Esophagus muscularis mucosa (tissue), 4 donors: ENCODE data around the gene CYBC1.

ENCODE experiments used
- EP300 ChIP-seq: sonication (generic); formaldehyde crosslinking; IDR thresholded peaks from one replicate; pipeline ENCODE4 v1.6.1; 2017; ENCODE audit warnings: antibody characterized with exemption
- POLR2A ChIP-seq: fragments of 450-650 bp; IDR thresholded peaks from one replicate; pipeline ENCODE4 v1.6.1; 2017; ENCODE audit warnings: antibody characterized with exemption, moderate library complexity, mild to moderate bottlenecking, low read depth
- POLR2AphosphoS5 ChIP-seq, 2 donors: sonication (generic); formaldehyde crosslinking; IDR thresholded peaks; one replicate each; pipeline ENCODE4 v1.6.1; 2017; ENCODE audit warnings: antibody characterized with exemption in 2 of 2
- TF ChIP-seq, protein P1 (sequence below), 3 experiments: fragments of 200-600 bp in 2 of 3; fragments of 450-650 bp in 1 of 3; sonication (generic) in 2 of 3; IDR thresholded peaks; one replicate each; pipeline ENCODE4 v1.5.1; 2017 to 2019; ENCODE audit warnings: antibody characterized with exemption in 3 of 3, mild to moderate bottlenecking in 2 of 3, moderate library complexity in 1 of 3

DNA sequence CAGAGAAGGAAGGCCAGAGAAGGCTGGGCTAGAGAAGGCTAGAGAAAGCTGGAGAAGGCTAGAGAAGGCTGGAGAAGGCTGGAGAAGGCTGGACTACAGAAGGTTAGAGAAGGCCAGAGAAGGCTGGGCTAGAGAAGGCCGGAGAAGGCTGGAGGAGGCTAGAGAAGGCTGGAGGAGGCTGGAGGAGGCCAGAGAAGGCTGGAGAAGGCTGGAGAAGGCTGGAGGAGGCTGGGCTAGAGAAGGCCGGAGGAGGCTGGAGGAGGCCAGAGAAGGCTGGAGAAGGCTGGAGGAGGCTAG, 25.7 kb downstream of the CYBC1 start:
- TF ChIP-seq POLR2AphosphoS5 (IDR thresholded peaks at IDR 0.05) = no peak
- TF ChIP-seq, protein P1, sequence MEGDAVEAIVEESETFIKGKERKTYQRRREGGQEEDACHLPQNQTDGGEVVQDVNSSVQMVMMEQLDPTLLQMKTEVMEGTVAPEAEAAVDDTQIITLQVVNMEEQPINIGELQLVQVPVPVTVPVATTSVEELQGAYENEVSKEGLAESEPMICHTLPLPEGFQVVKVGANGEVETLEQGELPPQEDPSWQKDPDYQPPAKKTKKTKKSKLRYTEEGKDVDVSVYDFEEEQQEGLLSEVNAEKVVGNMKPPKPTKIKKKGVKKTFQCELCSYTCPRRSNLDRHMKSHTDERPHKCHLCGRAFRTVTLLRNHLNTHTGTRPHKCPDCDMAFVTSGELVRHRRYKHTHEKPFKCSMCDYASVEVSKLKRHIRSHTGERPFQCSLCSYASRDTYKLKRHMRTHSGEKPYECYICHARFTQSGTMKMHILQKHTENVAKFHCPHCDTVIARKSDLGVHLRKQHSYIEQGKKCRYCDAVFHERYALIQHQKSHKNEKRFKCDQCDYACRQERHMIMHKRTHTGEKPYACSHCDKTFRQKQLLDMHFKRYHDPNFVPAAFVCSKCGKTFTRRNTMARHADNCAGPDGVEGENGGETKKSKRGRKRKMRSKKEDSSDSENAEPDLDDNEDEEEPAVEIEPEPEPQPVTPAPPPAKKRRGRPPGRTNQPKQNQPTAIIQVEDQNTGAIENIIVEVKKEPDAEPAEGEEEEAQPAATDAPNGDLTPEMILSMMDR (IDR thresholded peaks at IDR 0.05) = no peak
- no peak for TF ChIP-seq POLR2A
- TF ChIP-seq EP300 = no peak
